H1 (cell line): ENCODE data around the gene OTOF.

Experiments
- CHD1 ChIP-seq: IDR thresholded peaks from 2 replicates; pipeline ENCODE4 v1.6.1; 2012; ENCODE audit warnings: low read depth, low read length, improper control_type of control experiment
- RFX5 ChIP-seq: IDR thresholded peaks from 2 replicates; pipeline ENCODE4 v1.6.1; 2011; ENCODE audit warnings: low read depth, low read length, improper control_type of control experiment, borderline replicate concordance

DNA sequence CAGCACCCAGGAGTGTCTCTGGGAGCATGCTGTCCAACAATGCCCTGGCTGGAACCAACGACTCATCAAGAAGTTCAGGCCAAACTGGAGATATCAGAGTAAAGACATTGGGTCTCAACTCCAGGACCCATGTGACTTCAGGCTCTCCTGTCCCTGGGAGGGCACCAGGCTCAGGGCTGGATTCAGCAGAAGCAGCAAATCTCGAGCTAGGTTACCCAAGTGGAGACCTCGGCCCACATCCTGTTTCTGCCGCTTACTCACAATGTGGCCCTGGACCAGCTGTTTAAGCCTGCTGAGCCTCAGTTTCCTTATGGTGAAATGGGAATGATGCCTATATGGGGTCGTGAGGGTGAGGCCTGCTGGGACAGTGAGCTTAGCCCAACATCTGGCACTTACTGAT lies 9.3 kb upstream of the OTOF start:
- TF ChIP-seq CHD1 (no peak), RFX5 (no peak)
